Spleen (tissue), 11 donors: ENCODE measurements around the gene NEAT1. TPM values are rescaled to one million over a fixed set of nuclear protein-coding genes. Genes with fewer than 3 reads are reported as not detected.

Source experiments
- DNase-seq: peaks from one replicate; pipeline ENCODE4 v3.0.0-alpha.2; 2020
- H3K27ac ChIP-seq, 8 donors: fragments of 200-600 bp; sonication (generic) in 7 of 8; 1 replicate in 4 of 8; 2 replicates in 4 of 8; pipeline versions ENCODE4 v1.5.0 to v1.8.0; 2016 to 2021; ENCODE audit warnings: inconsistent platforms in 4 of 8, mild to moderate bottlenecking in 4 of 8, moderate library complexity in 1 of 8
- H3K27me3 ChIP-seq, 7 donors: fragments of 200-600 bp; sonication (generic) in 6 of 7; replicated peaks in 1 of 7; 1 replicate in 4 of 7; 2 replicates in 3 of 7; pipeline versions ENCODE4 v1.5.0 to v1.8.0; 2016 to 2021; ENCODE audit warnings: inconsistent platforms in 3 of 7, mild to moderate bottlenecking in 1 of 7
- H3K36me3 ChIP-seq, 6 donors: fragments of 200-600 bp; sonication (generic) in 5 of 6; 1 replicate in 4 of 6; 2 replicates in 2 of 6; pipeline versions ENCODE4 v1.5.0 to v1.8.0; 2016 to 2021; ENCODE audit warnings: inconsistent platforms in 2 of 6
- H3K4me1 ChIP-seq, 6 donors: fragments of 200-600 bp; sonication (generic) in 5 of 6; 1 replicate in 3 of 6; 2 replicates in 3 of 6; pipeline versions ENCODE4 v1.5.0 to v1.8.0; 2016 to 2021; ENCODE audit warnings: inconsistent platforms in 3 of 6
- H3K4me3 ChIP-seq, 8 donors: fragments of 200-600 bp; sonication (generic) in 7 of 8; 1 replicate in 4 of 8; 2 replicates in 4 of 8; pipeline versions ENCODE4 v1.5.0 to v1.8.0; 2016 to 2021; ENCODE audit warnings: inconsistent platforms in 4 of 8, mild to moderate bottlenecking in 4 of 8, moderate library complexity in 2 of 8
- H3K9me3 ChIP-seq, 8 donors: fragments of 200-600 bp; sonication (generic) in 7 of 8; 1 replicate in 4 of 8; 2 replicates in 4 of 8; pipeline versions ENCODE4 v1.5.0 to v1.8.0; 2016 to 2021; ENCODE audit warnings: inconsistent platforms in 4 of 8
- CTCF ChIP-seq, 11 experiments: fragments of 200-600 bp in 7 of 11; fragments of 450-650 bp in 4 of 11; sonication (generic) in 4 of 11; IDR thresholded peaks in 8 of 11; conservative IDR thresholded peaks in 3 of 11; 1 replicate in 7 of 11; 2 replicates in 4 of 11; pipeline versions ENCODE4 v1.4.0 to v1.8.0; 2016 to 2021; ENCODE audit warnings: antibody characterized with exemption in 11 of 11, inconsistent platforms in 4 of 11, mild to moderate bottlenecking in 1 of 11
- POLR2A ChIP-seq, 3 donors: fragments of 450-650 bp; IDR thresholded peaks; one replicate each; pipeline ENCODE4 v1.5.1; 2017; ENCODE audit warnings: antibody characterized with exemption in 3 of 3, mild to moderate bottlenecking in 1 of 3
- POLR2AphosphoS5 ChIP-seq, 3 donors: sonication (generic); formaldehyde crosslinking; IDR thresholded peaks; one replicate each; pipeline ENCODE4 v1.5.1; 2017; ENCODE audit warnings: antibody characterized with exemption in 3 of 3
- WGBS, 5 donors: extraction: QIAGEN DNeasy Blood & Tissue Kit in 3 of 5; methylation state at CpG; one replicate each; pipeline versions ENCODE4 v1.1.5 to v1.1.7; 2013 to 2018; 5-methylcytosine and 5-hydroxymethylcytosine counted together
- intact Hi-C: fragments of 100-400 bp; cut with DNase I; formaldehyde crosslinking; loops from one replicate; pipeline ENCODE4 v1.15.0; 2023; ENCODE audit warnings: low total_unique reads
- polyA plus RNA-seq, 3 donors: library from polyadenylated mRNA; stranded (reverse); fragments of 200-250 nt; gene quantifications; one replicate each; pipeline ENCODE4 v1.2.1, GENCODE V29; 2013
- total RNA-seq, 7 donors: library from RNA; depleted of rRNA in 3 of 7; stranded (reverse); fragments of >200 nt in 3 of 7; fragmentation: NEBNext Ultra II Directional in 4 of 7; extraction: Animal tissue kit (Norgen Biotek cat#: 25700) in 4 of 7; gene quantifications; one replicate each; pipeline versions ENCODE4 v1.1.0 to v1.2.1, GENCODE V29; 2016 to 2021
- donor health status: healthy with polysubstance abuse.
- donor health status: DM: no; HTN: no; CAD: no; lungs with moderate emphysema.
- donor health status: DM: no; HTN: no; CAD: no.
- donor health status: Bipolar disorder and iron deficiency.
- donor health status: healthy.
- donor health status: DM: no; HTN: no; CAD: no.
- donor health status: DM: yes; HTN: yes; CAD: no.

Gene NEAT1
- total and polyA plus RNA-seq, 10 donors = 266 to 1,804 (median 874) TPM

GRCh38 chr11:65439331-65440181 lies 17.0 kb downstream of the NEAT1 start:
- Histone ChIP-seq H3K27ac (peak overlapping the region; percentile 43 to 77 (median 70)), H3K9me3 (no peaks in the 10 kb centered on the region), H3K36me3 (peaks cover 0 to 100% (median 41%) of the 10 kb centered on the region in 6 donors), H3K27me3 (no peaks in the 10 kb centered on the region), H3K4me1 (peaks cover 40 to 100% (median 95%) of the 10 kb centered on the region in 6 donors), H3K4me3 (no peak overlapping the region)
- no peak for TF ChIP-seq CTCF (IDR thresholded peaks at IDR 0.05 in 8 of 11, conservative IDR thresholded peaks at IDR 0.05 in 3 of 11)
- peak in 2 of 3 donors; percentile 40 to 65 for TF ChIP-seq POLR2AphosphoS5 (IDR thresholded peaks at IDR 0.05)
- 70 to 82% (median 80%) methylated on average over 7 of the region's 7 CpGs for WGBS, 5 donors
- DNase-seq = no peak
- intact Hi-C loops = no loop called here

GRCh38 chr11:65440831-65441499 lies 18.4 kb downstream of the NEAT1 start:
- 42 to 53% (median 45%) methylated on average over 8 of the region's 8 CpGs for WGBS, 5 donors

GRCh38 chr11:65442842-65443331 lies 20.3 kb downstream of the NEAT1 start:
- Histone ChIP-seq H3K9me3 (no peaks in the 10 kb centered on the region), H3K27ac (peak overlapping the region in 7 of 8 donors; percentile 59 to 77 (median 70))
- 28 to 49% (median 41%) methylated on average over 9 of the region's 9 CpGs for WGBS, 5 donors

More at GRCh38 chr11:65440831-65441499, 18.4 kb downstream of the NEAT1 start:
- intact Hi-C loops = no loop called here
- Histone ChIP-seq H3K27me3 (no peaks in the 10 kb centered on the region), H3K27ac (peak overlapping the region; percentile 43 to 77 (median 70)), H3K4me1 (peaks cover 40 to 100% (median 91%) of the 10 kb centered on the region in 6 donors), H3K4me3 (peak overlapping the region in 2 of 8 donors; percentile 0 to 33), H3K9me3 (no peaks in the 10 kb centered on the region), H3K36me3 (peaks cover 0 to 100% (median 35%) of the 10 kb centered on the region in 6 donors)
- TF ChIP-seq POLR2AphosphoS5 (IDR thresholded peaks at IDR 0.05) (peak in 1 of 3 donors; percentile 83), POLR2A (IDR thresholded peaks at IDR 0.05) (no peak)
- peak; percentile 71 for DNase-seq

GRCh38 chr11:65444314-65445051 lies 21.9 kb downstream of the NEAT1 start:
- Histone ChIP-seq H3K27ac (peak overlapping the region in 7 of 8 donors; percentile 9 to 77 (median 68)), H3K36me3 (peaks cover 0 to 77% (median 13%) of the 10 kb centered on the region in 6 donors), H3K4me3 (no peak overlapping the region), H3K27me3 (no peaks in the 10 kb centered on the region), H3K9me3 (no peaks in the 10 kb centered on the region), H3K4me1 (peaks cover 34 to 81% (median 60%) of the 10 kb centered on the region in 6 donors)
- intact Hi-C loops = no loop called here
- DNase-seq = no peak
- peak; percentile 71 to 87 (median 81) for TF ChIP-seq POLR2AphosphoS5 (IDR thresholded peaks at IDR 0.05)
- TF ChIP-seq CTCF (IDR thresholded peaks at IDR 0.05 in 8 of 11, conservative IDR thresholded peaks at IDR 0.05 in 3 of 11) = no peak
- 79 to 92% (median 90%) methylated on average over 8 to 14 of the region's 14 CpGs for WGBS, 5 donors

More at GRCh38 chr11:65442842-65443331, 20.3 kb downstream of the NEAT1 start:
- TF ChIP-seq POLR2AphosphoS5 (IDR thresholded peaks at IDR 0.05) (peak in 2 of 3 donors; percentile 57 to 80), POLR2A (IDR thresholded peaks at IDR 0.05) (no peak)
- no peaks in the 10 kb centered on the region for H3K27me3 ChIP-seq
- DNase-seq = no peak
- H3K4me3 ChIP-seq = peak overlapping the region in 1 of 8 donors; percentile 6
- H3K4me1 ChIP-seq = peaks cover 40 to 91% (median 76%) of the 10 kb centered on the region in 6 donors
- H3K36me3 ChIP-seq = peaks cover 0 to 93% (median 21%) of the 10 kb centered on the region in 6 donors
- intact Hi-C loops = no loop called here
